Rectal smooth muscle tissue (tissue), 1 donor: ENCODE data around the gene CDHR2.

Experiments
- H3K27ac ChIP-seq: one replicate; pipeline ENCODE4 v1.7.0; 2013; ENCODE audit warnings: low read depth, low read length, inconsistent platforms
- H3K27me3 ChIP-seq: one replicate; pipeline ENCODE4 v1.7.0; 2013; ENCODE audit warnings: low read length; ENCODE audit not compliant: control insufficient read depth, insufficient read depth
- H3K36me3 ChIP-seq: one replicate; pipeline ENCODE4 v1.7.0; 2013; ENCODE audit warnings: low read length; ENCODE audit not compliant: control insufficient read depth, insufficient read depth
- H3K4me1 ChIP-seq: one replicate; pipeline ENCODE4 v1.7.0; 2013; ENCODE audit warnings: low read length; ENCODE audit not compliant: control insufficient read depth, insufficient read depth
- H3K4me3 ChIP-seq: one replicate; pipeline ENCODE4 v1.7.0; 2013; ENCODE audit warnings: low read length
- H3K9ac ChIP-seq: one replicate; pipeline ENCODE4 v1.7.0; 2013; ENCODE audit warnings: low read length

CDHR2 gene

GRCh38 chr5:176637556-176637955 lies 88.4 kb downstream of the CDHR2 start:
- Histone ChIP-seq H3K9ac (no peak overlapping the region), H3K36me3 (no peaks in the 10 kb centered on the region), H3K4me3 (no peak overlapping the region), H3K27me3 (no peaks in the 10 kb centered on the region), H3K4me1 (no peaks in the 10 kb centered on the region), H3K27ac (no peak overlapping the region)

GRCh38 chr5:176638437-176638836 lies 89.3 kb downstream of the CDHR2 start:
- no peaks in the 10 kb centered on the region for H3K4me1 ChIP-seq
- no peak overlapping the region for H3K27ac ChIP-seq

GRCh38 chr5:176639208-176639607 lies 90.1 kb downstream of the CDHR2 start:
- H3K36me3 ChIP-seq: no peaks in the 10 kb centered on the region
- H3K4me3 ChIP-seq: no peak overlapping the region
- no peaks in the 10 kb centered on the region for H3K4me1 ChIP-seq
- no peak overlapping the region for H3K27ac ChIP-seq
- no peak overlapping the region for H3K9ac ChIP-seq
- no peaks in the 10 kb centered on the region for H3K27me3 ChIP-seq

More at GRCh38 chr5:176638437-176638836, 89.3 kb downstream of the CDHR2 start:
- no peak overlapping the region for H3K4me3 ChIP-seq
- no peaks in the 10 kb centered on the region for H3K27me3 ChIP-seq
- H3K9ac ChIP-seq: no peak overlapping the region
- H3K36me3 ChIP-seq: no peaks in the 10 kb centered on the region

- no peak overlapping the region for H3K4me3 ChIP-seq
- no peak overlapping the region for H3K9ac ChIP-seq
- no peaks in the 10 kb centered on the region for H3K27me3 ChIP-seq
- H3K27ac ChIP-seq: no peak overlapping the region
- no peaks in the 10 kb centered on the region for H3K36me3 ChIP-seq
- no peaks in the 10 kb centered on the region for H3K4me1 ChIP-seq
Measured at GRCh38 chr5:176639981-176640380, 90.8 kb downstream of the CDHR2 start.

- Histone ChIP-seq H3K36me3 (no peaks in the 10 kb centered on the region), H3K27ac (no peak overlapping the region), H3K27me3 (no peaks in the 10 kb centered on the region), H3K4me3 (no peak overlapping the region), H3K9ac (no peak overlapping the region), H3K4me1 (no peaks in the 10 kb centered on the region)
Measured at GRCh38 chr5:176640616-176641015, 91.5 kb downstream of the CDHR2 start.

GRCh38 chr5:176642675-176643490 lies 93.7 kb downstream of the CDHR2 start:
- Histone ChIP-seq H3K9ac (no peak overlapping the region), H3K27me3 (no peaks in the 10 kb centered on the region), H3K27ac (no peak overlapping the region), H3K4me1 (peaks cover under 1% of the 10 kb centered on the region), H3K36me3 (no peaks in the 10 kb centered on the region), H3K4me3 (no peak overlapping the region)

- no peaks in the 10 kb centered on the region for H3K27me3 ChIP-seq
- no peak overlapping the region for H3K9ac ChIP-seq
- H3K4me1 ChIP-seq: peaks cover 6% of the 10 kb centered on the region
- H3K27ac ChIP-seq: no peak overlapping the region
- no peaks in the 10 kb centered on the region for H3K36me3 ChIP-seq
- no peak overlapping the region for H3K4me3 ChIP-seq
Measured at GRCh38 chr5:176643491-176644219, 94.5 kb downstream of the CDHR2 start.

- H3K4me1 ChIP-seq: peaks cover 6% of the 10 kb centered on the region
- H3K4me3 ChIP-seq: no peak overlapping the region
- H3K27me3 ChIP-seq: no peaks in the 10 kb centered on the region
- no peak overlapping the region for H3K9ac ChIP-seq
- H3K27ac ChIP-seq: no peak overlapping the region
- no peaks in the 10 kb centered on the region for H3K36me3 ChIP-seq
Measured at GRCh38 chr5:176644294-176644693, 95.2 kb downstream of the CDHR2 start.

- Histone ChIP-seq H3K4me1 (peaks cover 6% of the 10 kb centered on the region), H3K27ac (no peak overlapping the region), H3K36me3 (no peaks in the 10 kb centered on the region), H3K4me3 (no peak overlapping the region), H3K9ac (no peak overlapping the region), H3K27me3 (no peaks in the 10 kb centered on the region)
Measured at GRCh38 chr5:176644878-176645670, 95.9 kb downstream of the CDHR2 start.
